ENCODE measurements around the gene VPS13D.
A peak's percentile ranks its signal among the peaks of the same experiment; 100 is the strongest.

DNA sequence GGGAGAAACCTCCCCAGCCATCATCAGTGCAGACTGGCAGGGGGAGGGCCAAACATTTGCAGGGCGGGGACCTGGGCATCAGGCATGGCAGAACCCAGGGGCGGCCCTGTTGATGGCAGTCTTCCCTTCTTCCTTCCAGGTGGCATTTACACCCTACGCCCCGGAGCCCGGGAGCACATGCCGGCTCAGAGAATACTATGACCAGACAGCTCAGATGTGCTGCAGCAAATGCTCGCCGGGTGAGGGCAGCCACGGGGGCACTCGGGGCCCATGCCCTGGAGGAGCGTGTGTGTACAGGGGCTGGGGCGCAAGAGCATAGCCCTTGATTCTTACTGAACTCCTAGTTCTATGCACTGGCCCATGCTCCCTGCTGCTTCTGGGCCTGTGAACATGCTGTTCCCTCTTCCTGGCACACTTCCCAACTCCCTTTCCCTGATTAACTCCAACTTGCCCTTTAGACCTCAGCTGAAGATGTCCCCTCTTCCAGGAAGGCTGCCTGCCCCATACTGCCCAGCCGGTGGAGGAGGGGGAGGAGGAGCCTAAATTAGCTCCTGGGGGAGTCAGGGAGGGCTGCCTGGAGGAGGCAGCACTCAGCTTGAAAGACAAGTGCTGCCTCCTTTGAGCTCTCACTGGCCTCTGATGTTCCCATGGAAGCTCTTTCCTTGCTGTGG lies 41.0 kb upstream of the VPS13D start:
- TF ChIP-seq JUND (IDR thresholded peaks at IDR 0.05) (no peak), MAX (IDR thresholded peaks at IDR 0.05) (no peak), CTCF (IDR thresholded peaks at IDR 0.05; ENCODE audit: low read depth, low read length, missing input control) (no peak), REST (IDR thresholded peaks at IDR 0.05) (no peak), EGR1 (IDR thresholded peaks at IDR 0.05; ENCODE audit: low read depth in 2 of 2) (no peak), GABPA (IDR thresholded peaks at IDR 0.05 in 1 of 2, conservative IDR thresholded peaks at IDR 0.05 in 1 of 2) (no peak), RAD21 (IDR thresholded peaks at IDR 0.05) (peak in 1 of 2 donors; percentile 41), TAF1 (conservative IDR thresholded peaks at IDR 0.05) (no peak), ZBTB33 (IDR thresholded peaks at IDR 0.05) (no peak)
- TF ChIP-seq, protein P1, sequence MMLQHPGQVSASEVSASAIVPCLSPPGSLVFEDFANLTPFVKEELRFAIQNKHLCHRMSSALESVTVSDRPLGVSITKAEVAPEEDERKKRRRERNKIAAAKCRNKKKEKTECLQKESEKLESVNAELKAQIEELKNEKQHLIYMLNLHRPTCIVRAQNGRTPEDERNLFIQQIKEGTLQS (IDR thresholded peaks at IDR 0.05) = no peak

Data from liver (tissue), 3 donors.